ENCODE results near the gene CDKN2B-AS1. TPM values are rescaled to one million over a fixed set of nuclear protein-coding genes. Genes with fewer than 3 reads are reported as not detected.

CDKN2B-AS1 gene
- total and polyA plus RNA-seq, 2 experiments from 2014 or later = 0.27 to 0.68 TPM

- Histone ChIP-seq H3K27me3 (peaks cover 99% of the 10 kb centered on the region), H3K4me2 (peak overlapping the region; percentile 61)
Observed at GRCh38 chr9:21968331-21969010, 26.1 kb upstream of the CDKN2B-AS1 start.

GRCh38 chr9:21969011-21969940 lies 25.3 kb upstream of the CDKN2B-AS1 start:
- no peak for DNase-seq (ENCODE audit: low spot score)
- Histone ChIP-seq H3K4me1 (ENCODE audit: insufficient read depth) (peaks cover 11% of the 10 kb centered on the region), H3K36me3 (replicated peaks; ENCODE audit: insufficient read depth, low read depth) (no peaks in the 10 kb centered on the region), H3K27me3 (peaks cover 99% of the 10 kb centered on the region), H3K4me3 (no peak overlapping the region), H3K27ac (no peak overlapping the region), H3K4me2 (no peak overlapping the region), H2AFZ (peak overlapping the region; percentile 35), H4K20me1 (ENCODE audit: insufficient read depth, poor library complexity, severe bottlenecking) (no peaks in the 10 kb centered on the region), H3K9me2 (replicated peaks; ENCODE audit: insufficient read depth) (peaks cover 3% of the 10 kb centered on the region), H3K9me3 (ENCODE audit: low read depth) (no peaks in the 10 kb centered on the region), H3K79me2 (no peaks in the 10 kb centered on the region)
- 13% methylated on average over 22 of the region's 28 CpGs for WGBS (ENCODE audit: low lambda C conversion rate, missing lambda C conversion rate)
- TF ChIP-seq EZH2 (IDR thresholded peaks at IDR 0.05; ENCODE audit: borderline replicate concordance) = peak; percentile 66
- TF ChIP-seq CTCF (IDR thresholded peaks at IDR 0.05; ENCODE audit: poor library complexity) = no peak
- TF ChIP-seq EZH2phosphoT487 (IDR thresholded peaks at IDR 0.05; ENCODE audit: low read depth, severe bottlenecking, unreplicated experiment) = peak; percentile 53

More at GRCh38 chr9:21968331-21969010, 26.1 kb upstream of the CDKN2B-AS1 start:
- peak overlapping the region; percentile 35 for H2AFZ ChIP-seq
- H3K9me2 ChIP-seq (replicated peaks; ENCODE audit: insufficient read depth) = peaks cover 3% of the 10 kb centered on the region
- DNase-seq (ENCODE audit: low spot score) = peak; percentile 26
- no peaks in the 10 kb centered on the region for H3K9me3 ChIP-seq (ENCODE audit: low read depth)
- WGBS (ENCODE audit: low lambda C conversion rate, missing lambda C conversion rate) = 2% methylated on average over 41 of the region's 41 CpGs
- no peak overlapping the region for H3K27ac ChIP-seq
- H3K79me2 ChIP-seq = no peaks in the 10 kb centered on the region
- TF ChIP-seq EZH2 (IDR thresholded peaks at IDR 0.05; ENCODE audit: borderline replicate concordance) = peak; percentile 99
- no peak for TF ChIP-seq CTCF (IDR thresholded peaks at IDR 0.05; ENCODE audit: poor library complexity)
- peak; percentile 40 for TF ChIP-seq EZH2phosphoT487 (IDR thresholded peaks at IDR 0.05; ENCODE audit: low read depth, severe bottlenecking, unreplicated experiment)
- H3K4me1 ChIP-seq (ENCODE audit: insufficient read depth) = peaks cover 11% of the 10 kb centered on the region
- no peaks in the 10 kb centered on the region for H4K20me1 ChIP-seq (ENCODE audit: insufficient read depth, poor library complexity, severe bottlenecking)
- H3K36me3 ChIP-seq (replicated peaks; ENCODE audit: insufficient read depth, low read depth) = no peaks in the 10 kb centered on the region
- no peak overlapping the region for H3K4me3 ChIP-seq

GRCh38 chr9:21969951-21970799 lies 24.4 kb upstream of the CDKN2B-AS1 start:
- DNase-seq (ENCODE audit: low spot score) = no peak
- Histone ChIP-seq H3K9me2 (replicated peaks; ENCODE audit: insufficient read depth) (peaks cover 3% of the 10 kb centered on the region), H3K4me2 (peak overlapping the region; percentile 51), H3K9me3 (ENCODE audit: low read depth) (no peaks in the 10 kb centered on the region), H3K79me2 (no peaks in the 10 kb centered on the region), H3K36me3 (replicated peaks; ENCODE audit: insufficient read depth, low read depth) (no peaks in the 10 kb centered on the region), H3K27me3 (peaks cover 100% of the 10 kb centered on the region), H3K4me3 (no peak overlapping the region), H3K4me1 (ENCODE audit: insufficient read depth) (peaks cover 13% of the 10 kb centered on the region), H3K27ac (no peak overlapping the region), H4K20me1 (ENCODE audit: insufficient read depth, poor library complexity, severe bottlenecking) (no peaks in the 10 kb centered on the region), H2AFZ (no peak overlapping the region)
- TF ChIP-seq CTCF (IDR thresholded peaks at IDR 0.05; ENCODE audit: poor library complexity) (no peak), EZH2phosphoT487 (IDR thresholded peaks at IDR 0.05; ENCODE audit: low read depth, severe bottlenecking, unreplicated experiment) (no peak), EZH2 (IDR thresholded peaks at IDR 0.05; ENCODE audit: borderline replicate concordance) (no peak)
- WGBS (ENCODE audit: low lambda C conversion rate, missing lambda C conversion rate) = 13% methylated on average over 24 of the region's 24 CpGs
